Measurements from ENCODE around the gene MEGF11. TPM values are rescaled to one million over a fixed set of nuclear protein-coding genes. Genes with fewer than 3 reads are reported as not detected.

Gene MEGF11
- total RNA-seq, 1 donor from 2014 or later: not detected

DNA sequence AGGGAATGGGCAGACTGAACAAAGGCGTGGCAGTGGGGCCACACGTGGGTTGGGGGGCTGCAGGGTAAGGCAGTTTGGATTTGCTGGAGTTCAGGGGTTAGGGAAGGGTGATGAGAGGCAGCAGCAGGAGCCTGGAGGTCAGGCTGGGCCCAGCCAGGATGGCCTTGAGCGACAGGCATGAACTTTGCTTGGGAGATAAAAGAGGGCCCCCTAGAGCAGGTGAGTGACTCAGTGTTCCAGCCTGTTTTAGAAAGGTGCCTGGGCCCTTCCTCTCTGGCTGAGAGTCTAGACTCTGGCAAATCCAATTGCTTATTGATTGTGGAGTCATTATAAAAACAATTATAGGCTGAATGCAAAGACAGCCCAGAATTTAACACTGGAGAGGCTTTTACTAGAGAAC lies 309.1 kb downstream of the MEGF11 start:
- TF ChIP-seq, protein P1, sequence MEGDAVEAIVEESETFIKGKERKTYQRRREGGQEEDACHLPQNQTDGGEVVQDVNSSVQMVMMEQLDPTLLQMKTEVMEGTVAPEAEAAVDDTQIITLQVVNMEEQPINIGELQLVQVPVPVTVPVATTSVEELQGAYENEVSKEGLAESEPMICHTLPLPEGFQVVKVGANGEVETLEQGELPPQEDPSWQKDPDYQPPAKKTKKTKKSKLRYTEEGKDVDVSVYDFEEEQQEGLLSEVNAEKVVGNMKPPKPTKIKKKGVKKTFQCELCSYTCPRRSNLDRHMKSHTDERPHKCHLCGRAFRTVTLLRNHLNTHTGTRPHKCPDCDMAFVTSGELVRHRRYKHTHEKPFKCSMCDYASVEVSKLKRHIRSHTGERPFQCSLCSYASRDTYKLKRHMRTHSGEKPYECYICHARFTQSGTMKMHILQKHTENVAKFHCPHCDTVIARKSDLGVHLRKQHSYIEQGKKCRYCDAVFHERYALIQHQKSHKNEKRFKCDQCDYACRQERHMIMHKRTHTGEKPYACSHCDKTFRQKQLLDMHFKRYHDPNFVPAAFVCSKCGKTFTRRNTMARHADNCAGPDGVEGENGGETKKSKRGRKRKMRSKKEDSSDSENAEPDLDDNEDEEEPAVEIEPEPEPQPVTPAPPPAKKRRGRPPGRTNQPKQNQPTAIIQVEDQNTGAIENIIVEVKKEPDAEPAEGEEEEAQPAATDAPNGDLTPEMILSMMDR (IDR thresholded peaks at IDR 0.05): no peak
- no peak for DNase-seq (ENCODE audit: low spot score)
- peaks cover 26% of the 10 kb centered on the region for H3K27me3 Mint-ChIP-seq (ENCODE audit: low read depth)
- H3K9me3 Mint-ChIP-seq (ENCODE audit: low read depth): no peaks in the 10 kb centered on the region
- no peaks in the 10 kb centered on the region for H3K36me3 Mint-ChIP-seq (ENCODE audit: low read depth)
- H3K4me3 Mint-ChIP-seq (ENCODE audit: unreplicated experiment): no peak overlapping the region
- H3K27ac Mint-ChIP-seq (ENCODE audit: unreplicated experiment): no peak overlapping the region
- peaks cover 20% of the 10 kb centered on the region for H3K4me1 Mint-ChIP-seq (ENCODE audit: low read depth)

DNA sequence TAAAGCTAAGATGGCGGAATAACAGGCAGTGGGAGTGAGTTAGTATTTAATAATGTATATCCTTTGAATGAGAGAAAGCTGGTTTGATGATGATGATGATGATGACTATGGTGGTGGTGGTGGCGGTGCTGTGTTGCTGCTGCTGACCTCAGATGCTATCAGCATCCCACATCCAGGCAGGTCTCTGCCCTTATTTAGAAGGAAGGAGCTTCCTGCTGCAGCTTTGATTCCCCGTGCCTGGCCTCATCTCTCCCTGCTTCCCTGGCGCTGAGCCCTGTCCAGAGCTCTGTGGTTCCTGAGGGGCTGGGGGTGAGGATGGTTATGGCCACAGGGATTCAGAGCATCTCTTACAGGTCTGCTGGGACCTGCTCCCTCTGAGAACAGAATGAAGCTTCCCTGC lies 311.1 kb downstream of the MEGF11 start:
- no peak overlapping the region for H3K4me3 Mint-ChIP-seq (ENCODE audit: unreplicated experiment)

DNA sequence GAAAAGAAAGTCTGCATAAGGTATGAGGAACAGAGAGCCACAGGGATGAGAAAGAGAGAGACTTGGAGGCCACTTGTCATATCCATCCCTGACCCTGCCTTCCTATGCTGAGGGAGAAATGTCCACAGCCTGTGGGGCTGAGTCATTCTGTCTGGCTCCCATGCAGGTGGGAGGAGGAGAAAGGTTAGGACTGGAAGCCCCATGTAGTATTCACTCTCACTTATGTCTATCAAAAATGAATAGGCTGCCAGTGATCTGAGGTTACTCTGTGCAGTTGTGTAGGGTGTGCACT lies 313.0 kb downstream of the MEGF11 start:
- TF ChIP-seq, protein P1 (IDR thresholded peaks at IDR 0.05): no peak
- Mint-ChIP-seq H3K9me3 (ENCODE audit: low read depth) (no peaks in the 10 kb centered on the region), H3K27me3 (ENCODE audit: low read depth) (peaks cover 6% of the 10 kb centered on the region), H3K4me3 (ENCODE audit: unreplicated experiment) (no peak overlapping the region), H3K36me3 (ENCODE audit: low read depth) (no peaks in the 10 kb centered on the region), H3K27ac (ENCODE audit: unreplicated experiment) (peak overlapping the region; percentile 63), H3K4me1 (ENCODE audit: low read depth) (peaks cover 22% of the 10 kb centered on the region)
- no peak for DNase-seq (ENCODE audit: low spot score)

More for the DNA sequence above, 311.1 kb downstream of the MEGF11 start:
- TF ChIP-seq, protein P1 (IDR thresholded peaks at IDR 0.05): no peak
- Mint-ChIP-seq H3K4me1 (ENCODE audit: low read depth) (peaks cover 22% of the 10 kb centered on the region), H3K27ac (ENCODE audit: unreplicated experiment) (no peak overlapping the region), H3K27me3 (ENCODE audit: low read depth) (peaks cover 14% of the 10 kb centered on the region), H3K36me3 (ENCODE audit: low read depth) (no peaks in the 10 kb centered on the region), H3K9me3 (ENCODE audit: low read depth) (no peaks in the 10 kb centered on the region)
- no peak for DNase-seq (ENCODE audit: low spot score)

DNA sequence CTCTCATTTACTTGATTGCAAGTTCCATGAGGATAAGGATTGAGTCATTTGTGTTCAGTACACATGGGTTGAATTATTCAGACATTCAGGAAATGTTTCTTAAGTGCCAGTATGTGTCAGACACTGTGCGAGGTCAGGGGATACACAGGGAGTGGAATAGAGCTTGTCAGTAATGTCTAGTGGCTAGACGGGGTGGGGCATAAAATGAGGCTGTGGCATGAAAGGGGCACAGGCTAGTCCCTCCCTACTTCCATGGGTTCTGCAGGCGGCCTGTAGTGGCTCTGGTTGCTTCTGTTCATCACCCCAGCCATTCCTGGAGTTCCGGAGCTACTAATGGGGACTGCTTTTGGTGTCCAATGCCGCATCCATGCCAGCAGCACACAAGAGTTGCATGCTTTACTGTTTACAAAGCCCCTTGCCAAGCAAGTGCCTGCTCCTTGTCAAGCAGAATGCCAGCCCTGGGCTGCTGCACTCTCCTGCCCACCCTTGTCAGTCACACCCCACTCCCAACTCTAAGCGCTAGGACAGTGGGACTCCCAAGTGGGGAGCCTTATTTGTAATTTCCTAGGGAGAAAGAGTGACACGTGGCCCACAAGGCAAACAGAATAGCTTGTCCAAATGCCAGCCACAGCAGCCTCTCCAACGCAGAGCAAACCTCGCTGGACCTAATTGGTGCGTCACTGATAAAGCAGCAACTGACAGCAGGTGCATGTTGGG lies 313.5 kb downstream of the MEGF11 start:
- Mint-ChIP-seq H3K27ac (ENCODE audit: unreplicated experiment) (peak overlapping the region; percentile 65), H3K27me3 (ENCODE audit: low read depth) (peaks cover 6% of the 10 kb centered on the region), H3K36me3 (ENCODE audit: low read depth) (no peaks in the 10 kb centered on the region), H3K9me3 (ENCODE audit: low read depth) (no peaks in the 10 kb centered on the region), H3K4me1 (ENCODE audit: low read depth) (peaks cover 22% of the 10 kb centered on the region), H3K4me3 (ENCODE audit: unreplicated experiment) (no peak overlapping the region)
- DNase-seq (ENCODE audit: low spot score): no peak
- TF ChIP-seq, protein P1 (IDR thresholded peaks at IDR 0.05): no peak

DNA sequence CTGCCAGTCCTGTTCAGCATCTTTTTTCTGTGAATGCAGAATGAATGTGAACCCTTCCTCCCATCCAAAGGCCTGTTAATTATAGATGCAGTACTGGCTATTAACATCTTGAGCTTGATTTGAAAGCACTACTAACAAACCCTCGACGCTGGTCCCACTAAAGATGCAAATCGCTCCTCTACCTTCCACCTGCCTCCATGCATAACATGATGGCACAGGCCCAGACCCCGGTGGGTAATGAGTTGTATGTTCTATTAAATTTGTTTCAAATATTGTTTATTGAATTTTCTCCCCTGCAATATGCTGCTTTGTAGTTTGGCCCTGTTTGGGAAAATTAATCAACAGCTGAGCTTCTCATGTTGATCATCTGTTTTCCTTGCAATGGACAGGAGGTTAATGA lies 314.9 kb downstream of the MEGF11 start:
- Mint-ChIP-seq H3K27ac (ENCODE audit: unreplicated experiment) (no peak overlapping the region), H3K27me3 (ENCODE audit: low read depth) (no peaks in the 10 kb centered on the region), H3K4me3 (ENCODE audit: unreplicated experiment) (no peak overlapping the region), H3K9me3 (ENCODE audit: low read depth) (no peaks in the 10 kb centered on the region), H3K4me1 (ENCODE audit: low read depth) (peaks cover 22% of the 10 kb centered on the region), H3K36me3 (ENCODE audit: low read depth) (no peaks in the 10 kb centered on the region)
- TF ChIP-seq, protein P1 (IDR thresholded peaks at IDR 0.05): no peak
- no peak for DNase-seq (ENCODE audit: low spot score)
